ENCODE measurements around the gene SORCS2. TPM values are rescaled to one million over a fixed set of nuclear protein-coding genes. Genes with fewer than 3 reads are reported as not detected.
A peak's percentile ranks its signal among the peaks of the same experiment; 100 is the strongest.

SORCS2 gene
- total RNA-seq, 1 donor from 2014 or later, result 7.1 TPM

DNA sequence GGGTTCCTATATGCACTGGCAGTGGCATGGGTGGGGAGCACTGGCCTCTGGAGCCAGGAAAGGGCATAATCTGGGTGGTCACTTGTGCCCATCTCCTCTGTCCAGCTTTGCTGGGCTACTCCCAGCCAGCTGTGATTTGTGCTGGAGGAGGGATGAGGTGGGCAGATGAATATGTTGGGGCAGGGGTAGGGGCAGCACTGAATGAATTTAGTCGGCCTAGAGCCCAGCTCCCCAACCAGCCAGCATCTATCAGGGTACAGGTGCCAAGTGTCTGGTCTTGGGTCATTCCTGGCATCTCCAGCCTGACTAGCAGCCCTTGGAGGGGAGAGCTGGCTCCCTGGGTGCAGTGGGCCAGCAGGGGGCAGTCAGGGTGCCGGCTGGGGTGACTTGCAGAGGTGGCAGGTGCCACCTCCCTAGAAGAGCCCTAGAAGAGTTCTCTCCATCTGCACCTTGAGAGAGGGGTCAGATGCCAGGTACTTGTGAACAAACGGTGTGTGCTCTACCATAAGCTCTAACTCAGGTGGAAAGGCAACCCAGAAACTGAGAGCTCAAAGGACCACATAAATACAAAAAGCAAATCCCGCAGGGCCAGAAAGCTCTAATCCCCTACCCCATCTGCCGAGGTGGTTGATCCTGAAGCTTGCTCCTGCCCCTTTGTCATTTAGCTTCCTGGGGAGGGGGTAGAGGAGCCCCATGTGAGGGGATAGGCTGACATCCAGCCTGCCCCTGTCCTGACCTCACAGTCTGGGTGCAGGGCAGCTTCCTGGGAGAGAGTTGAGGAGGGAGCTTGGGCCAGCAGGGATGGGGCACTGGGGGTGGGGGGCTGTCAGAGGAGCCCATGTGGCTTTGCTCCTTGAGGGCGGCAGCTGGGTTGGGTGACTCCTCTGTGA is 2.2 kb downstream of the SORCS2 start:
- Mint-ChIP-seq H3K27ac (no peak overlapping the region), H3K36me3 (no peaks in the 10 kb centered on the region), H3K4me1 (peaks cover 34% of the 10 kb centered on the region), H3K9me3 (no peaks in the 10 kb centered on the region), H3K27me3 (ENCODE audit: low read depth) (peaks cover 59% of the 10 kb centered on the region), H3K4me3 (peak overlapping the region; percentile 67)
- no peak for DNase-seq (ENCODE audit: low spot score in 2 of 2, unreplicated experiment in 2 of 2)
- TF ChIP-seq, protein P1, sequence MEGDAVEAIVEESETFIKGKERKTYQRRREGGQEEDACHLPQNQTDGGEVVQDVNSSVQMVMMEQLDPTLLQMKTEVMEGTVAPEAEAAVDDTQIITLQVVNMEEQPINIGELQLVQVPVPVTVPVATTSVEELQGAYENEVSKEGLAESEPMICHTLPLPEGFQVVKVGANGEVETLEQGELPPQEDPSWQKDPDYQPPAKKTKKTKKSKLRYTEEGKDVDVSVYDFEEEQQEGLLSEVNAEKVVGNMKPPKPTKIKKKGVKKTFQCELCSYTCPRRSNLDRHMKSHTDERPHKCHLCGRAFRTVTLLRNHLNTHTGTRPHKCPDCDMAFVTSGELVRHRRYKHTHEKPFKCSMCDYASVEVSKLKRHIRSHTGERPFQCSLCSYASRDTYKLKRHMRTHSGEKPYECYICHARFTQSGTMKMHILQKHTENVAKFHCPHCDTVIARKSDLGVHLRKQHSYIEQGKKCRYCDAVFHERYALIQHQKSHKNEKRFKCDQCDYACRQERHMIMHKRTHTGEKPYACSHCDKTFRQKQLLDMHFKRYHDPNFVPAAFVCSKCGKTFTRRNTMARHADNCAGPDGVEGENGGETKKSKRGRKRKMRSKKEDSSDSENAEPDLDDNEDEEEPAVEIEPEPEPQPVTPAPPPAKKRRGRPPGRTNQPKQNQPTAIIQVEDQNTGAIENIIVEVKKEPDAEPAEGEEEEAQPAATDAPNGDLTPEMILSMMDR (IDR thresholded peaks at IDR 0.05; ENCODE audit: unreplicated experiment), result no peak

DNA sequence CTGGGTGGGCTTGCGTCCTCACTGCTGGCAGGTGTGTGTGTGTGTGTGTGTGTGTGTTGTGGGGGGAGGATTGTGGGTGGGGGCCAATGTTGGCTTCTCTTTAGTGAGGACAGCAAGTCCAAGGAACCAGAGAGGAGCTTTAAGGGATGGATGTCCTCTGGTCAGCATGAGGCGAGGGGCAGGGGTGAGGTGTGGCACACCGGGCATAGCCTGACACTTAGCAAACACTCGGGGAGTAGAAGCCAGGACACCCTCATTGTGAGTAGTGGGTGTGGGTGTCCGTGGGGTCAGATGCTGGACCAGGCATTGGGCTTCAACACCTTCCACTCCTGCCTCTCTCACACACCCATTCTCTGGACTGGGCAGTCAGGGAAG is 2.8 kb downstream of the SORCS2 start:
- H3K4me1 Mint-ChIP-seq, result peaks cover 34% of the 10 kb centered on the region
- TF ChIP-seq, protein P1 (IDR thresholded peaks at IDR 0.05; ENCODE audit: unreplicated experiment), result no peak
- no peaks in the 10 kb centered on the region for H3K9me3 Mint-ChIP-seq
- no peak for DNase-seq (ENCODE audit: low spot score in 2 of 2, unreplicated experiment in 2 of 2)
- no peaks in the 10 kb centered on the region for H3K36me3 Mint-ChIP-seq
- peaks cover 52% of the 10 kb centered on the region for H3K27me3 Mint-ChIP-seq (ENCODE audit: low read depth)
- H3K4me3 Mint-ChIP-seq, result no peak overlapping the region
- H3K27ac Mint-ChIP-seq, result no peak overlapping the region

DNA sequence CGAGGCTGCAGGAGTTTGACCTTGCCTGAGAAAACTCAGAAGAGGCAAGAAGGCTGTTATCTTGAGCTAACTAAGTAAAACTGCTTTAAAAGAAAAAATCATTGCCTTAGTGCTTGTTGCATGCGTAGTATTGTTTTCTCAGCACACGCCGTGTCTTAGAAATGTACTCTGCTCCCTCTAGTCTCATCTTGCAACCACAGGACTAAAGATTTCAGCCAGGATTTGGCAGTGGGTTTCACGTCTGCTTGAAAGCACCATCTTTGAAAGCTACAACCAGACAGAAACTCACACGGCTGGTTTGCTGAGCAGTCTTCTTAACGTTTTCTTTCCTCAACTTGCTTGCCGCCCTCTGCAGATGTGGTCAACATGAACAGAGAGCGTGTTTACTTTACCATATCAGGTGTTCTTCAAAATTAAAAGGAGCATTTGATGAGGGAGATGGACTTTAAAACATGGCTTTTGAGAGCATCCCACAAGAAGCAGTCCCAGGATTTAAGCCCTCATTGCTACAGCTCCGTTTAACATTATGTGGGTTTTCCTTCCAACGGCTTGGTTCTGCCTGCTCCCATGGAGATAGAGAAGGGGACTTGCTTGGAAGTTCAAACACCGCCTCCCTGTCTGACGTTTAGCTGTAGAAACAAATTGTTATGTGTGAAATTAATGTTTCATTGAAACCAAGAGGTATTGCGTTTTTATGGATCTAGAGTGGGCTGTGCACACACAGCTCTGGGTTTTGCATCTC is 3.4 kb downstream of the SORCS2 start:
- TF ChIP-seq, protein P1 (IDR thresholded peaks at IDR 0.05; ENCODE audit: unreplicated experiment), result no peak
- Mint-ChIP-seq H3K4me1 (peaks cover 34% of the 10 kb centered on the region), H3K4me3 (no peak overlapping the region), H3K27ac (no peak overlapping the region), H3K36me3 (no peaks in the 10 kb centered on the region), H3K9me3 (no peaks in the 10 kb centered on the region), H3K27me3 (ENCODE audit: low read depth) (peaks cover 46% of the 10 kb centered on the region)
- no peak for DNase-seq (ENCODE audit: low spot score in 2 of 2, unreplicated experiment in 2 of 2)

DNA sequence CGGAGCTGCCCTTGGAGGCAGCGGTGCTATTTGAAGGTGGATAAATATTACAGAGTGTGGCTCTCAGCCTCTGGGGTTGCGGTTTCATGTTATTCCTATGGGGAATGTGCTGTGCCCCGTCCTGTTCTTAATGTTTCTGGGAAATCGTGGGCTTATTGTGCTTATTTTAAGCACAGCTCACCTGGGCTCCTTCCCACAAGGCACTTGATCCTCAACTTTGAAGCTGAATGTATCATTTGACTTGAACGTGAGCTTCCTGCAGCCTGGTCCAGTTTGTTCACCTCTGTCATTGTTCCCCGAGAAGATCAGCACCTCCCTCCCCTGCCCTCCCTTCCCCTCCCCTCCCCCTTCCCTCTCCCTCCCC is 3.9 kb downstream of the SORCS2 start:
- no peak overlapping the region for H3K27ac Mint-ChIP-seq
- H3K36me3 Mint-ChIP-seq, result no peaks in the 10 kb centered on the region
- H3K4me1 Mint-ChIP-seq, result peaks cover 39% of the 10 kb centered on the region

DNA sequence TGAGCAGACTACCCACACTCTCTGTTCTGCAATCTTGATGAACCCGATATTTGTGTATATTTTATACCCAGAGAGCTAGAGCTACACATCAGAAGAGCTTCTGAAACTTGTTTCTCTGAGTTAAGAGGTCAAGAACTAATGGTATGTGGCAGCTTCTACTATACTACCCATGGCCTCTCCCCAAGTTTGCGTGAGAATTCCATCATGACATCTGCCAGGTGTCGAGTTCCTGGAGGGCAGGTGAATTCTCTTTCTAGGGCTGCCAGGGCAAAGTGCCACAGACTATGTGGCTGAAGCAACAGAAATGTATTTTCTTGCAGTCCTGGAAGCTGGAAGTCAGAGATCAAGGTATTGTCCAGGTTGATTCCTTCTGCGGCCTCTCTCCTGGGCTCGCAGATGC is 4.4 kb downstream of the SORCS2 start:
- no peak for DNase-seq (ENCODE audit: low spot score in 2 of 2, unreplicated experiment in 2 of 2)
- peaks cover 44% of the 10 kb centered on the region for H3K4me1 Mint-ChIP-seq
- no peak overlapping the region for H3K27ac Mint-ChIP-seq
- no peak overlapping the region for H3K4me3 Mint-ChIP-seq
- no peaks in the 10 kb centered on the region for H3K36me3 Mint-ChIP-seq
- TF ChIP-seq, protein P1 (IDR thresholded peaks at IDR 0.05; ENCODE audit: unreplicated experiment), result no peak
- H3K9me3 Mint-ChIP-seq, result no peaks in the 10 kb centered on the region
- peaks cover 40% of the 10 kb centered on the region for H3K27me3 Mint-ChIP-seq (ENCODE audit: low read depth)

More for the DNA sequence above, 3.9 kb downstream of the SORCS2 start:
- DNase-seq (ENCODE audit: low spot score in 2 of 2, unreplicated experiment in 2 of 2), result no peak
- H3K4me3 Mint-ChIP-seq, result no peak overlapping the region
- TF ChIP-seq, protein P1 (IDR thresholded peaks at IDR 0.05; ENCODE audit: unreplicated experiment), result no peak
- no peaks in the 10 kb centered on the region for H3K9me3 Mint-ChIP-seq
- peaks cover 41% of the 10 kb centered on the region for H3K27me3 Mint-ChIP-seq (ENCODE audit: low read depth)

Data from mesothelial cell of epicardium (in vitro differentiated cells).